Parathyroid adenoma (tissue), 2 donors: ENCODE measurements around the gene DSCAML1.

Experiments
- H2AFZ ChIP-seq: fragments of 300-600 bp; sonication (generic); one replicate; pipeline ENCODE4 v1.7.0; 2017; ENCODE audit warnings: antibody characterized with exemption, mild to moderate bottlenecking
- H3K27ac ChIP-seq: fragments of 300-600 bp; sonication (generic); one replicate; pipeline ENCODE4 v1.7.0; 2017
- H3K27me3 ChIP-seq: fragments of 300-600 bp; sonication (generic); one replicate; pipeline ENCODE4 v1.7.0; 2017; ENCODE audit warnings: low read length; ENCODE audit not compliant: control insufficient read depth, insufficient read depth
- H3K36me3 ChIP-seq: fragments of 300-600 bp; sonication (generic); one replicate; pipeline ENCODE4 v1.7.0; 2017; ENCODE audit warnings: low read length; ENCODE audit not compliant: control insufficient read depth, insufficient read depth
- H3K4me1 ChIP-seq: fragments of 300-600 bp; sonication (generic); one replicate; pipeline ENCODE4 v1.7.0; 2017; ENCODE audit warnings: control low read depth
- H3K4me2 ChIP-seq: fragments of 300-600 bp; sonication (generic); one replicate; pipeline ENCODE4 v1.7.0; 2017; ENCODE audit warnings: low read length
- H3K4me3 ChIP-seq: fragments of 300-600 bp; sonication (generic); one replicate; pipeline ENCODE4 v1.7.0; 2017; ENCODE audit warnings: low read depth, low read length
- H3K79me2 ChIP-seq: fragments of 300-600 bp; sonication (generic); one replicate; pipeline ENCODE4 v1.7.0; 2017; ENCODE audit warnings: control low read depth
- H3K9ac ChIP-seq: fragments of 300-600 bp; sonication (generic); one replicate; pipeline ENCODE4 v1.7.0; 2017; ENCODE audit warnings: mild to moderate bottlenecking
- H3K9me3 ChIP-seq: fragments of 300-600 bp; sonication (generic); one replicate; pipeline ENCODE4 v1.7.0; 2017; ENCODE audit warnings: low read length; ENCODE audit not compliant: control insufficient read depth
- TF ChIP-seq, protein P1 (sequence below): fragments of 300-600 bp; sonication (generic); IDR thresholded peaks from one replicate; pipeline ENCODE4 v1.7.0; 2017; ENCODE audit warnings: antibody characterized with exemption, mild to moderate bottlenecking
- donor health status: primary hyperparathyroidism.

DSCAML1 gene

DNA sequence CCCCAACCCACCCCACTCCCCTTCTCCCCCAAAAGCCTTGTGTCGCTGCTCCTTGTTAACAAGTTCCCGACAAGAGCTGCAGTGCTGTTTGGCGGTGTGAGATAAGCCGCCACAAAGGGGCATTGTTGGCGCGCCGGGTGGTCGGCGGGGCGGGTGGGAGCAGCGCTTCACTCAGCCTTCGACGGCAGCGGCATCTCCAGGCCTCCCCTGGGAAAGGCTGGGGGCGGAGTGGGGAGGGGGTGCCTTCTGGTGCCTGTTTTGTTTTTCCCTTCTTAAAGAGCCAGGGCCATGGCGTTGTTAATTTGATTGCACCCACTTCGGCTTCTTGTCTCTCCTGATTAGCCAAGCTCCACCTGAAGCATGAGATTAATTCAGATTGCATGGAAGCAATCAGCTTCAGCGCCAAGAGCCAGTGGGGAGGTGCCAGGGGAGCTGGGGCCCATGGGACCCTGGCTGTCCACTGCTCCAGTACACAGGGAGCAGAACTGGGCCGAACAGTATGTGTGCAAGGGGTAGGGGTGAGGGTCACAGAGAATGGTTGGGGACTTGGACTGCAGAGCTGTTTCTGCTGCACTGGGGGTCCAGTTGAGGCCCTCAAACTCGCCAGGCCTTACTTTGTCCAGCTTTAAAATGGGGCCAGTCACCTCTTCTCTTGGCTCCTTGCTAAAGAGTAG, 304.3 kb downstream of the DSCAML1 start:
- TF ChIP-seq, protein P1, sequence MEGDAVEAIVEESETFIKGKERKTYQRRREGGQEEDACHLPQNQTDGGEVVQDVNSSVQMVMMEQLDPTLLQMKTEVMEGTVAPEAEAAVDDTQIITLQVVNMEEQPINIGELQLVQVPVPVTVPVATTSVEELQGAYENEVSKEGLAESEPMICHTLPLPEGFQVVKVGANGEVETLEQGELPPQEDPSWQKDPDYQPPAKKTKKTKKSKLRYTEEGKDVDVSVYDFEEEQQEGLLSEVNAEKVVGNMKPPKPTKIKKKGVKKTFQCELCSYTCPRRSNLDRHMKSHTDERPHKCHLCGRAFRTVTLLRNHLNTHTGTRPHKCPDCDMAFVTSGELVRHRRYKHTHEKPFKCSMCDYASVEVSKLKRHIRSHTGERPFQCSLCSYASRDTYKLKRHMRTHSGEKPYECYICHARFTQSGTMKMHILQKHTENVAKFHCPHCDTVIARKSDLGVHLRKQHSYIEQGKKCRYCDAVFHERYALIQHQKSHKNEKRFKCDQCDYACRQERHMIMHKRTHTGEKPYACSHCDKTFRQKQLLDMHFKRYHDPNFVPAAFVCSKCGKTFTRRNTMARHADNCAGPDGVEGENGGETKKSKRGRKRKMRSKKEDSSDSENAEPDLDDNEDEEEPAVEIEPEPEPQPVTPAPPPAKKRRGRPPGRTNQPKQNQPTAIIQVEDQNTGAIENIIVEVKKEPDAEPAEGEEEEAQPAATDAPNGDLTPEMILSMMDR: no peak
- Histone ChIP-seq H3K4me3 (no peak overlapping the region), H3K27ac (no peak overlapping the region), H3K4me2 (no peak overlapping the region), H3K9me3 (no peaks in the 10 kb centered on the region), H3K4me1 (no peaks in the 10 kb centered on the region), H2AFZ (no peak overlapping the region), H3K36me3 (no peaks in the 10 kb centered on the region), H3K79me2 (no peaks in the 10 kb centered on the region), H3K27me3 (no peaks in the 10 kb centered on the region), H3K9ac (no peak overlapping the region)

GRCh38 chr11:117490911-117491310, 306.1 kb downstream of the DSCAML1 start:
- H3K27me3 ChIP-seq: no peaks in the 10 kb centered on the region
- H3K9ac ChIP-seq: no peak overlapping the region
- no peaks in the 10 kb centered on the region for H3K79me2 ChIP-seq
- H3K4me3 ChIP-seq: no peak overlapping the region
- H3K9me3 ChIP-seq: no peaks in the 10 kb centered on the region
- H3K4me2 ChIP-seq: no peak overlapping the region
- TF ChIP-seq, protein P1: no peak
- no peaks in the 10 kb centered on the region for H3K4me1 ChIP-seq
- no peaks in the 10 kb centered on the region for H3K36me3 ChIP-seq
- H3K27ac ChIP-seq: no peak overlapping the region
- no peak overlapping the region for H2AFZ ChIP-seq

GRCh38 chr11:117489999-117490679, 306.9 kb downstream of the DSCAML1 start:
- no peak overlapping the region for H3K4me3 ChIP-seq
- TF ChIP-seq, protein P1: no peak

GRCh38 chr11:117488996-117489952, 307.7 kb downstream of the DSCAML1 start:
- Histone ChIP-seq H3K9me3 (no peaks in the 10 kb centered on the region), H3K27me3 (no peaks in the 10 kb centered on the region), H3K9ac (no peak overlapping the region), H3K4me2 (no peak overlapping the region), H3K79me2 (no peaks in the 10 kb centered on the region), H3K27ac (no peak overlapping the region), H3K4me3 (no peak overlapping the region), H3K4me1 (no peaks in the 10 kb centered on the region), H2AFZ (no peak overlapping the region), H3K36me3 (no peaks in the 10 kb centered on the region)
- TF ChIP-seq, protein P1: no peak

More at GRCh38 chr11:117489999-117490679, 306.9 kb downstream of the DSCAML1 start:
- Histone ChIP-seq H3K27ac (no peak overlapping the region), H3K27me3 (no peaks in the 10 kb centered on the region), H3K4me2 (no peak overlapping the region), H3K9ac (no peak overlapping the region), H2AFZ (no peak overlapping the region), H3K36me3 (no peaks in the 10 kb centered on the region), H3K9me3 (no peaks in the 10 kb centered on the region), H3K79me2 (no peaks in the 10 kb centered on the region), H3K4me1 (no peaks in the 10 kb centered on the region)
